ENCODE data around the gene CRIP2.

The CRIP2 gene

GRCh38 chr14:105496831-105497591, 22.4 kb downstream of the CRIP2 start:
- H3K27me3 ChIP-seq (replicated peaks; ENCODE audit: control insufficient read depth, insufficient read depth, low read length), result no peaks in the 10 kb centered on the region
- TF ChIP-seq, protein P1, sequence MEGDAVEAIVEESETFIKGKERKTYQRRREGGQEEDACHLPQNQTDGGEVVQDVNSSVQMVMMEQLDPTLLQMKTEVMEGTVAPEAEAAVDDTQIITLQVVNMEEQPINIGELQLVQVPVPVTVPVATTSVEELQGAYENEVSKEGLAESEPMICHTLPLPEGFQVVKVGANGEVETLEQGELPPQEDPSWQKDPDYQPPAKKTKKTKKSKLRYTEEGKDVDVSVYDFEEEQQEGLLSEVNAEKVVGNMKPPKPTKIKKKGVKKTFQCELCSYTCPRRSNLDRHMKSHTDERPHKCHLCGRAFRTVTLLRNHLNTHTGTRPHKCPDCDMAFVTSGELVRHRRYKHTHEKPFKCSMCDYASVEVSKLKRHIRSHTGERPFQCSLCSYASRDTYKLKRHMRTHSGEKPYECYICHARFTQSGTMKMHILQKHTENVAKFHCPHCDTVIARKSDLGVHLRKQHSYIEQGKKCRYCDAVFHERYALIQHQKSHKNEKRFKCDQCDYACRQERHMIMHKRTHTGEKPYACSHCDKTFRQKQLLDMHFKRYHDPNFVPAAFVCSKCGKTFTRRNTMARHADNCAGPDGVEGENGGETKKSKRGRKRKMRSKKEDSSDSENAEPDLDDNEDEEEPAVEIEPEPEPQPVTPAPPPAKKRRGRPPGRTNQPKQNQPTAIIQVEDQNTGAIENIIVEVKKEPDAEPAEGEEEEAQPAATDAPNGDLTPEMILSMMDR (IDR thresholded peaks at IDR 0.05; ENCODE audit: insufficient read depth, low read length, poor library complexity, severe bottlenecking), result no peak

GRCh38 chr14:105497671-105498429, 23.2 kb downstream of the CRIP2 start:
- Histone ChIP-seq H3K27me3 (replicated peaks; ENCODE audit: control insufficient read depth, insufficient read depth, low read length) (no peaks in the 10 kb centered on the region), H3K4me3 (replicated peaks; ENCODE audit: low read depth, low read length) (no peak overlapping the region), H3K36me3 (ENCODE audit: control insufficient read depth, insufficient read depth, low read length) (peaks cover 10% of the 10 kb centered on the region)
- peak; percentile 18 for DNase-seq (ENCODE audit: extremely low read depth, insufficient read length)
- TF ChIP-seq, protein P1 (IDR thresholded peaks at IDR 0.05; ENCODE audit: insufficient read depth, low read length, poor library complexity, severe bottlenecking), result no peak

More at GRCh38 chr14:105496831-105497591, 22.4 kb downstream of the CRIP2 start:
- peak; percentile 4 for DNase-seq (ENCODE audit: extremely low read depth, insufficient read length)
- Histone ChIP-seq H3K36me3 (ENCODE audit: control insufficient read depth, insufficient read depth, low read length) (peaks cover 13% of the 10 kb centered on the region), H3K4me3 (replicated peaks; ENCODE audit: low read depth, low read length) (no peak overlapping the region)

- DNase-seq (ENCODE audit: extremely low read depth, insufficient read length), result peak; percentile 14
- Histone ChIP-seq H3K27me3 (replicated peaks; ENCODE audit: control insufficient read depth, insufficient read depth, low read length) (no peaks in the 10 kb centered on the region), H3K36me3 (ENCODE audit: control insufficient read depth, insufficient read depth, low read length) (peaks cover 7% of the 10 kb centered on the region), H3K4me3 (replicated peaks; ENCODE audit: low read depth, low read length) (no peak overlapping the region)
- TF ChIP-seq, protein P1 (IDR thresholded peaks at IDR 0.05; ENCODE audit: insufficient read depth, low read length, poor library complexity, severe bottlenecking), result no peak
Observed at GRCh38 chr14:105498430-105499255, 24.0 kb downstream of the CRIP2 start.

- peak; percentile 12 for DNase-seq (ENCODE audit: extremely low read depth, insufficient read length)
- no peak overlapping the region for H3K4me3 ChIP-seq (replicated peaks; ENCODE audit: low read depth, low read length)
- H3K27me3 ChIP-seq (replicated peaks; ENCODE audit: control insufficient read depth, insufficient read depth, low read length), result no peaks in the 10 kb centered on the region
- H3K36me3 ChIP-seq (ENCODE audit: control insufficient read depth, insufficient read depth, low read length), result peaks cover 7% of the 10 kb centered on the region
- TF ChIP-seq, protein P1 (IDR thresholded peaks at IDR 0.05; ENCODE audit: insufficient read depth, low read length, poor library complexity, severe bottlenecking), result no peak
Observed at GRCh38 chr14:105499256-105500035, 24.8 kb downstream of the CRIP2 start.

Data from GM06990 (cell line).